Sciatic nerve (tissue), 2 donors: Measurements from ENCODE around the gene ZNF831. TPM values are rescaled to one million over a fixed set of nuclear protein-coding genes. Genes with fewer than 3 reads are reported as not detected.

Experiments used
- ATAC-seq: fragments of 200-7000 bp; cut with Tn5 transposase; one replicate; pipeline ENCODE4 v1.9.1; 2020; ENCODE audit warnings: mild to moderate bottlenecking, moderate library complexity
- DNase-seq: peaks from one replicate; pipeline ENCODE4 v3.0.0-alpha.2; 2020; ENCODE audit warnings: low spot score
- intact Hi-C: fragments of 100-400 bp; cut with DNase I; formaldehyde crosslinking; loops from one replicate; pipeline ENCODE4 v1.14.2; 2022
- total RNA-seq: library from RNA; stranded (reverse); fragmentation: NEBNext Ultra II Directional; extraction: Animal tissue kit (Norgen Biotek cat#: 25700); gene quantifications from one replicate; pipeline ENCODE4 v1.2.1, GENCODE V29; 2021
- donor health status: DM: no; HTN: no; CAD: no.
- donor health status: DM: no; HTN: no; CAD: no.

The ZNF831 gene
- total RNA-seq, 1 donor from 2014 or later, result 0.36 TPM

DNA sequence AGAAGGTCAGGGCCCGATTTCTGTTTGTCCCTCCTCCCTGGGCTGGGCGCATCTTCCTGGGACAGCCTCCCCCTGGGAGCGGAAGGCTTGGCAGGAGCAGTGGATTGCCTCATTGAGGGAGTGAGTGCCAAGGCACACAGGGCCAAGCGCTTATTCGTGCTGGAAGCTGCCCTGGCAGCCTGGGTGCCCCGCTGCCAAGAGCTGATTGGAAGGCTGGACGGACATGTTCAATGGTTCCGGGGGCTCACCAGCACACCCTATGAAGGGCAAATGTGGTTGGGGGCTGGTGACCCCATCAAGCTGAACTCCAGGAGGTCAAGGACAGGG is 10.3 kb upstream of the ZNF831 start:
- DNase-seq (no peak), ATAC-seq (peak; percentile 87)
- intact Hi-C loops, result no loop called here

DNA sequence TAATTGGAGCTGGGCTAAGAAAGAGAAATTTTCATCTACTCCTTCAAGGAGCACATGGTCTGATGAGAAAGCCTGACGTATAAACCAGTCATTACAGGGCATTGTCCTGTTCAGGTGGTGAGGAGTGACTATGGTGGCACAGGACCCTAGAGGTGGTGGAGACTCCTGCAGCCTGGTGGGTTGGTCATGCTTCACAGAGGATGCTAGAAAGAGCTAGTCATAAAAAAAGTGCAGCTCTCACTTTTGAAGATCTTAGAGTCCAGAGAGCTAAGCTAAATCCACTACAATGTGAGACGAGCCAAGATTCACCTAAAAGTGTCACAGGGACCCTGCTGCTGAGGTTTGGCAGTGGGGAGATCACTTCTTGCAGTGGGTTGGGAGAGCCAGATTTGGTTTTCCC is 9.8 kb upstream of the ZNF831 start:
- peak; percentile 8 for ATAC-seq
- DNase-seq, result no peak
- intact Hi-C loops, result no loop called here

DNA sequence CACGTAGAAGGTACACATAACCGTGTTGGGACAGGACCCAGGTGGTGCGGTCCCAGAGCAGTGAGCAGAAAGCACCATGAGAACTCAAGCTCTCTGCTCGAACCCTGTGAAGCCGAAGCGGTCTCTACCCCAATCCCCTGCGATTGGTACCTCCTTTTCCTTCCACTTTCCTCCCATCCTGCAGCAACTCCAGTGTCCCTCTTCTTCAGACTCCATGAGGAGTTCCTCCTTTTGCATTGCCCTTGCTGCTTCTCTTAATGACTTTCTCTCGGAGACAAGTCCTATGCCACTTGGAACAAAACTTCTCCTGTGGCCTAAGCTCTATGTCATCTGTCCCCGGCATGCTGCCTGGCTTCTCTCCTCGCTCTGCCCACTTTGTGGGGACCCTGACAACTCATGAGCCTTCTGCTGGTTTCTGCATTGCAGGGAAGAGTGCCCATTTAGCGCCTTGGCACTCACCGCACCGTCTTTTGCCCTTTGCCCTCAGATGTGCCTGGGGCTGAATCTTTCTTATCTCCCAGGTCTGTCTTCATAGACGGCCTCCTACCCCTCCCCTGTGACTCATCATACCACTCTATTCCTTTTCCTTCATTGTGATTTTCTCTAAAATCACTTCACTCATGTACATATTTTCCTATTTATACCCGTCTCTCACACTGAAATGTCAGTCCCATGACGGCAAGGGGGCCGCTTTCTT is 9.2 kb upstream of the ZNF831 start:
- ATAC-seq (no peak), DNase-seq (no peak)
- intact Hi-C loops, result no loop called here

DNA sequence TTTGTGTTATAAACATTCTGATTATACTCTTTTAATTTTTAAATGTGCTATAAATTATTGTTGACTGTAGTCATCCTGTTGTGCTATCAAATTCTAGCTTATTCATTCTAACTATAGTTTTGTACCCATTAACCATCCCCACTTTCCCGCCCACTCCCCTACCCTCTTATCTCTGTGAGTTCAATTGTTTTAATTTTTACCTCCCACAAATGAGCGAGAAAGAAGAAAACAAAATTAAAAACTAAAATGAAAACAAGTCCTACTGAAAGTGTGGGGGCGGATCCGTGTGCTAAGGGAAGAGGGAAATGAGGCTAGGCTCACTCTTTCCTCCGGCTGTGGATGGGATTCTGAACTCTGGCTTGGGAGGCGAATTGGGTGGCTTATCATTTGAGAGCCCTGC is 6.6 kb upstream of the ZNF831 start:
- DNase-seq, result no peak
- no peak for ATAC-seq
- intact Hi-C loops, result no loop called here

DNA sequence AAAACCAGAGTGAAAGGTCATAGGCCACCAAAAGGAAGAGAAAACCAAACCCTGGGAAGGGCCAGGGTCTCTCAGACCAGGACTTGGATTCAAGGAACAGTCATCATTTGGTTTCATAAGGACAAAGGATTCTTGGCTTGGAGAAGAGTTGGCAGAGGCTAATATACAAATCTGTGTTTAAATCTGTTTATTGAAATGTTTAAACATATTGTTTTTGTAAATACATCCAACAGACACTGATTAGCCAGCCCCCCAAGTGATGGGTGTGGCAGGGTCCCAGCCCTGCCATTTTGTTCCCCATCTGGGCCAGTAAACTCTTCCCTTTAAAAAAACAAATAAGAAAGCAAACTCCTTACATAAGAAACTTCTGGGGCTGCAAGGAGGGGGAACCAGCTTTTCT is 6.1 kb upstream of the ZNF831 start:
- ATAC-seq (no peak), DNase-seq (no peak)
- intact Hi-C loops, result no loop called here

DNA sequence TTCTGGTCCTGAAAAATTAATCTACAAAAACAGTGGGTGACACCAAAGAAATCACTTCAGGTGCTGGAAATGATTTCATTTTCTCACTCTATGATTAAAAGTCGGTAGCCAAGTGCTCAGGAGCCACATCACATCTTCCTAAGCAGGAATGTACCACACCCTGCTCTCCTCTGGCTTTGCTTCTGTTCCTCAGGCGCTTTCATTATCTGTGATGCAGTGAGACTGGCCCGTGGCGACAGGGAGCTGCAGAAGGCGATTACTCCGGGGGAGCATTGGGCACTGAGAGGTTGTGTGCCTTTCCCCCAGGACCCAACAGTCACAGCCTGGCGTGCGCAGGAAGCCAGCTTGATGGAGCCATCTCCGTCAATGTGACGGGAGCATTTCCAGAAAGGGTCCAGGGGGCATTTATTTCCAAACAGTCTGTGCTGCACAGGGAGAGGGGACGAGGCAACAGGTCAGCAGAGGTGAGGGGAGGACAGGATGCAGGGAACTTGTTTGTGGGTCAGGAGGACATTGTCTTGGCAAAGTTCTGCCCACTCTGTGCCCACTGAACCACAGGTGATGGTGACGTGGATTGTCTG is 5.6 kb upstream of the ZNF831 start:
- ATAC-seq (no peak), DNase-seq (no peak)
- intact Hi-C loops, result no loop called here

DNA sequence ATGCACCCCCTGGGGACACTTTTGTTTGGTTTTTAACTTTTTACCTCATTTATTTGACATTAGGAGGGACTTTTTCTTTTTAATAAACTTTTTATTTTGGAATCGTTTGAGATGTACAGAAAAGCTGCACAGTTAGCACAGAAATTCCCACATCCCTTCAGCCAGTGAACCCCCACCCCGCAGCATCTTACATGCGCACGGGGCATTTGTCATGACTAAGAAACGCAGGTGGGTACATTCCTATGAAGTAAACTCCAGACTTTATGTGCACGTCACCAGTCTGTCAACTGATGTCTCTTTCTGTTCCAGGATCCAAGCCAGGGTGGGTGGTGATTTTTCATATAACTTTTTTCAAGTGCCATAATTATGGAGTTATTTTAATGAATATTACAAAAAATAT is 4.9 kb upstream of the ZNF831 start:
- ATAC-seq (no peak), DNase-seq (no peak)
- intact Hi-C loops, result no loop called here

DNA sequence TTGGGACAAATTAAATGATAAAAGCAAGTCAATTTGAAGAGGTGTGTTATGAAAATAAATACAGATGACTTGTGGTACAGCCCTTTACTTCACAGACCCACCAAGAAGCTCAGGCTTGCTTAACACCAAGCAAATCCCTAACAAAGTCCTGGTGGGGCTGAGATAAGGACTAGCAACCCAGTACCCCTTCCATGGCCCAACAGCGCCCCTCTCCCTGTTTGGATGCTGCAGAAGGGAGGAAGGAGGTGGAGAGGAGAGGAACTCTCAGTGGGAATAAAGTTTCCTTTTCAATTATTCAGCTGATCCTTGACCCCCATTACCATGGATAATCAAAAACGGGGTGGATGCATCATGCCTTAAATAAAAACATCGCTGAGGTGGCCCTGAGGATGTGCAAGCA is 4.5 kb upstream of the ZNF831 start:
- intact Hi-C loops, result no loop called here
- DNase-seq (no peak), ATAC-seq (no peak)

DNA sequence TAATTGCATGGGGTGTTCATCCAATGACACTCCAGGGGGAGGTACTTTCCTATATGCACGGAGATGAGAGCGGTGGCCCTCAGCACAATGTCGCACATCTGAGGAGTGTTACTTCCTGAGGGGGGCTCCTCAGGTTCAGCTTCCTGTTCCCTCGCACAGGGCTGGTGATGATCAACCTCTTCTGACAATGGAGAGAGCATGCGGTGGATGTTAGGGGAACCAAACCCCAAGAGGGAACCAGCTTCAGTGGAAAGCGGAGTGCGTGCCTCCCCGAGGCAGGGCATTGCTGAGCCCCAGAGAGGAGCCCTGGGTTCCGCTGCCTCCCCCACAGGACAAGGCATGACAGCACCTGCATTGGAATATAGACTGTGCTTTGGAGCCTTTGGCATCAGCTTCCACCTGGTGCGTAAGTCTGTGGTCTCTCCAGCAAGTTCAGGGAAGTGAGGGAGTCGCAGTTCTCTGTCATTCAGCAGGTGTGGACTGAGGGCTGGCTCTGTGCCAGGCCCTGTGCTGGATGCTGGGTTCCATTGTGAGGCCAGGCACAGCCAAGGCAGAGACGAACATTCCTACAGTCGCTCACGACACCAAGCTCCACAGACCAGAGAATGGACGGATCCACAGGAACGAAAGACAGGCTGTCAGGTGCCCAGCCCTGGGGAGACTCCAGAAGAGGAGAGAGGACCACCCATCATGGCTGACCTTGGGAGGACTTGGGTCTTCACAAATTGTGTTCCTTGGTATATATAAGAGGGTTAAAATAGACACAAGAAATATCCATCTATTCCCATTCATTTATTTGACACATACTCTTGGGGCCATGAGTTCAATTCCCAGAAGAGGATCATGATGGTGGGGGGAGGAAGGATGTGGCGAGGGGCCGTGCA is 3.9 kb upstream of the ZNF831 start:
- intact Hi-C loops, result no loop called here
- ATAC-seq, result peak; percentile 32
- no peak for DNase-seq

DNA sequence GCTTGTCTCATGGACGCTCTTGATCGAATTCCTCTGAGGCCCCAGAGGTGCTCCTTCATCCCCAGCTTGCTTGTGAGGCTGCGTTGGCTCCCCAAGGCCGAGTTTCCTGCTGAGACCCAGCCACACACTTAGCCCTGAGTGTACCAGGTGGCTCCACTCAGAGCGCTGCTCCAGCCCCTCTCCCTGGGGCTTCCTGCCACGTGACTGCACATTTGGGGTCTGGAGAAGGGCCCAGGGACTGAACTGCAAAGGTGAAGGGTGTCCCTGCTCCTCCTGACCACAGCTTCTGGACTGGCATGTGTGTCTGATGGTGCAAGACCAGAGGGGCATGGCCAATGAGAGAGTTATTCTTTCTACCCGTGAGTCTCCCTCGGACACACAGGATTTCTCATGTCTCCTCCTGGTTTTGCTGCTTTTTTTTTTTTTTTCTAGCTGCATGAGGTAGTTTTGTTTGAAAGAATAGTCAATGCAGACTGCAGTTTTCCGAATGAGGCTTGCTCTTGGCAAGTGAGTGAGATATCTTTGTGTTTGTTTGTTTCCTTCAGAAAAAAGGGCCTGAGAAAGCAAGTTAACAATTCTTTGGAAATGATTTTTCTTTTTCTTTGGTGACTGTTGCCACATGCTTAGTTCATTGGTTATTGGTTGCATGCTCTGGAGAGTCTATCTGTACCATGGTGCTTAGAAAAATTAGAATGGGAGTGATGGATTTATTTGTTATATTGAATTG is 3.1 kb upstream of the ZNF831 start:
- ATAC-seq (no peak), DNase-seq (no peak)
- intact Hi-C loops, result no loop called here

DNA sequence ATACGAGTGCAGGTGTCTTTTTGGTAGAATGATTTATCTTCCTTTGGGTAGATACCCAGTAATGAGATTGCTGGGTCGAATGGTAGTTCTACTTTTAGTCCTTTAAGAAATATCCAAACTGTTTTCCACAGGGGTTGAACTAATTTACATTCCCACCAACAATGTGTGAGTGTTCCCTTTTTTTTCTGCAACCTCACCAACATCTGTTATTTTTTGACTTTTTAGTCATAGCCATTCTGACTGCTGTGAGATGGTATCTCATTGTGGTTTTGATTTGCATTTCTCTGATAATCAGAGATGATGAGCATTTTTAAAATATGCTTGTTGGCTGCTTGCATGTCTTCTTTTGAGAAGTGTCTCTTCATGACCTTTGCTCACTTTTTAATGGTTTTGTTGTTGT is 1.9 kb upstream of the ZNF831 start:
- ATAC-seq (no peak), DNase-seq (no peak)
- intact Hi-C loops, result no loop called here

DNA sequence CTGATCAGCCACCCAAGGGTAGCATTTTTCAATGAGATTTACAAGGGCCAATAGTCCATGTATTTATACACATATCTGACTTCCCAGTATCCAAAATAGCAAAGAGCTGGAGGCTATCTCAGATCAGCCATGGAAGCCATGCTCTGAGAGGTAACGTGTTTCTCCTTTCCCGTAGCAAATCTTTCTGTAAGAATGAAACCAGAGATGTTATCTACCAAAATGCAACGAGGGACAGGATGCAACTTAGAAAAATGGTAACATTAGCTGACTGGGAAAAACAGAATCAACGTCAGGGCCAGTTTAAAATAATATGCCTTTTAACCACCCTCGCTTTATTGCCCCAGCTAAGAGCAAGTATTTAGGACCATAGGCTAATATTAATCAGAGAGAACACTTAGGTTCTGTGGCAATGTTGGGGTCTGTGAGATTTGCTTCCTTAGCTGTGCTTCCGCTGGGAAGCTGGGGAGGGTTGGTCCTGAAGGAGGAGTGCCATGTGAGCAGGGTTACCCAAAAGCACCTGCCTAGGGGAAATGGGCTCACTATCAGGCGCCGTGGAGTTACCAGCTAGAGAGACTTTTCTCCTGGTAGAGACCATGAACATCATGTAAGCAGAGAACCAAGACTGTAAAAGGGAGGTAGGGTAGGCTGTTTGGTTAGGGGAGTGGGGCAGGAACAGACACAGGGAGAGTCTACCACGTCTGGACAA is 1.2 kb downstream of the ZNF831 start:
- intact Hi-C loops, result no loop called here
- DNase-seq (no peak), ATAC-seq (no peak)

DNA sequence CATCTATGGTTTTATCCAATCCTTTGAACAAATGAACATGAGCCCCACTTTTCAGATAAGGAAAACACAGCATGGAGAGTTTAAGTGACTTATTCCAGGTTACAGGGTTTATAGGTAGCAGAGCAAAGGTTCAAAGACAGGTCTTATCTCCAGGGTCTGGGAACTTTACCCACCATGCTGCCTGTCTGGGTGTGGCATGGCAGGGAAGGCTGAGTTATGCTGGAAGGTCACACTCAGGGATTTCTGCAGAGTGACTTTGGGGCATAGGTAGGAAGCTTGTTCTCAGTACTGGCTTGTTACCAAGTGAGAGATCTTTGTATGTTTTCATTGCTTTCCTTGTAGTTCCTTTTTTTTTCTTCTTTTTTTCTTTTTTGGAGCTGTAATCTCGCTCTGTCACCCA is 1.8 kb downstream of the ZNF831 start:
- DNase-seq (no peak), ATAC-seq (no peak)
- intact Hi-C loops, result no loop called here

DNA sequence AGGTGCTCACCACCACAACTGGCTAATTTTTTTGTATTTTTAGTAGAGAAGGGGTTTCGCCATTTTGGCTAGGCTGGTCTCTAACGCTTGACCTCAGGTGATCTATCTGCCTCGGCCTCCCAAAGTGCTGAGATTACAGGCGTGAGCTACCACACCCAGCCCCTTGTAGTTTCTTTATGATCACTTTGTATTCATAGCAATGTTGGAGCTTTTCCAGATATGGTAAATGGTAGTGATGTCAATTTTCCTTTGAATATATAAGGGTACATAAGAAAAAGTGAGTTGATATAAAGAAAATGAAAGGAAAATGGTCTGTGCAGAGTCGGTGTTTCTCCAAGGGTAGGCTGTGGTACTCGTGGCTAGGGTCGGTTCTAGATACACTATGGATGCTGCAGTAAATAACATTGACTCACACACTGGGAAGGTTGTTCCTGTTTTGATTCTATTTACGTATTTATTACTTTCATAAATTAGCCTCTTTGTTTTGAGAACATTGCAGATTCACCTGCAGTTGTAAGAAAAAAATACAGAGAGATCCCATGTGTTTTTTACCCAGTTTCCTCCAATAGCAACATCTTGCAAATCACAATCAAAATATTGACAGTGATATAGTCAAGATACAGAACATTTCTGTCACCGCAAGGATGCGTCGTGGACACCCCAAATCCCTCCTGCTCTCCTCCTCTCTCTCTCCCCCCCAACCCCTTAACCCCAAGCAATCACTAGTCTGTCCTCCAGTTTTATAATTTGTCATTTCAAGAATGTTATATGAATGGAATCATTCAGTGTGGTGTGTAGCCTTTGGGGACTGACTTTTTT is 2.5 kb downstream of the ZNF831 start:
- ATAC-seq, result no peak
- intact Hi-C loops, result no loop called here
- no peak for DNase-seq

DNA sequence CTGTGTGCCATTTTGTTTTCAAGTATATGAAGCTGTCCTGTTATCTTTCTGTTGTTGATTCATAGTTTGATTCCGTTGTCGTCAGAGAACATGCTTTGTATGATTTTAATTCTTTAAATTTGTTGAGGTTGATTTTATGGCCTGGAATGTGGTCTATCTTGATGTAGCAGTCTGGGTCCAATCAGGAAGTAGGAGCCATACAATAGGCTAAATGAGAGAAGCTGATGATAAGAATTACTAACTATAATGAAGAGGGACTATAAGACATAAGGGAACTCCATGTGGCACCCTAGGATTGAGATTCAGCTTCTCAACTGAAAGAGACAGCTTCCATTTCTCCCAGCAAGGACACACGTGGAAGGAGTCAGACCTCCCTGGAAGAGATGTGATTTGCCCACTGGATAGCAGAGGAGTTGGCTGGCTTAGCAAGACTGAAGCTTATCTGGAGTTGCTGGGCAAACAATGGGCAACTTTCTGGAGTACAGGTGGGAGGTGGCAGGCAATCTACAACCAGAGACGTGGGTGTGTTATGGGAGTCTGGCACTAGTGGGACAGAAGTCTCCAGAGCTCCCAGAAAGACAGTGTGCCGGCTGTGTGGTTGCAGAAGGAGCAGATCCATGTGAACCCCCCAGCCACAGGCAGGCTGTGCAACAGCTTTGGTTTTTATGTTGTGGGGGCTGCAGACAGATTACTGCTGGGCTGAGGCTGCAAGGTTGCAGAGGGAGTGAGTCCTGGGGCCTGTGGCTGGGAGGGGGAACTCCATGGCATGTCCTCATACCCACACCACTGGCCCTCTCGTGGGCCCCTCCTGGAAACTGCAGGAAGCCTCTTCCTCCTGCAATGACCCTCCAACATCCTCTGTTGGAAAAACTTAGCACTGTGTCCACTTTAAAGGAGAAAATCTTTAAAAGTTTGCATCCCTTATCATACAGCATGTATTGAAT is 7.1 kb downstream of the ZNF831 start:
- intact Hi-C loops, result no loop called here
- ATAC-seq, result no peak
- DNase-seq, result no peak

DNA sequence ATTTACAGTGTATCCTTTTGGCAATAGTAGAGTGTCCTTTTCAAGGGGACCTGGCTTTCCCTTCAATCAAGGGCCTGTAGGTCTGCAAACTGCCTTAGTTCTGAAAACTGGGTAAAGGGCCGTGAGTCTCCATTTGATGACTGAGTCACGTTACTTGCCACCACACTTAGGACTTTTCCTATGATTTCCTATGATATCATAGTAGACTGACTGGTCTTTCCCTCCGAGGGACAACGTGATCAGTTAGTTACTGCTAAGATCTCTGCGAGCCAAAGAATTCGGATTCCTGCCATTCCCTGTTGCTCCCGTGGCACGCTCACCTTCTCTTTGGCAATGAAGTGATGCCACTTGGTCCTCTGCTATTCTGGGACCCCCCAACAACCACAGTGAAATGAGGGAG is 8.4 kb downstream of the ZNF831 start:
- DNase-seq (no peak), ATAC-seq (no peak)
- intact Hi-C loops, result no loop called here

DNA sequence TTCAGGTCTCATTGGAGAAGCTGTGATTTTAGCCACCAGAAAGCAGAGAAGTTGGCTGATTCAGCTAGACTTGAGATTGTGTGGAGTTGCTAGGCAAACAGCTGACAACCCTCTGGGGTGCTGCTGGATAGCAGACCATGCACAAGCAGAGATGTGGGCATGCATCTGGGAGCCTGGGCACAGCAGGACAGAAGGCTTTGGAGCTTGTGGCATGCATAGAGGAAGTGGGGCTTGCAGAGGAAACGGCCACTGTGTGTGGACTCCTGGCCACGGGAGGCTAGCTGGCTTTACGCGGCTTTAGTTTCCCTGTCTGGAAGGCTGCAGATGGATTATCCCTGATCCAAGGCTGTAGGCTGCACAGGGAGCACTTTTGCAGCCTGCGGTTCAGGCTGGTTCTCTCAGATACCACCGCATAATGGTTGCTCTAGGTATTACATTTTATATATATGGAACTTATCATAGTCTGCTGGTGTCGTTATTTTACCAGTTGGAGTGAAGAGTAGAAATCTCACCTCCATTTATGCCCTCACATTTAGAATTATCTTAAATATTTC is 10.4 kb downstream of the ZNF831 start:
- intact Hi-C loops, result no loop called here
- no peak for ATAC-seq
- no peak for DNase-seq
